Kidney (tissue), 14 donors: Measurements from ENCODE around the gene TYMP. TPM values are rescaled to one million over a fixed set of nuclear protein-coding genes. Genes with fewer than 3 reads are reported as not detected.

ENCODE experiments used
- DNase-seq, 5 donors: peaks; one replicate each; pipeline ENCODE4 v3.0.0-alpha.2; 2013 to 2020
- FAIRE-seq: peaks from 2 replicates; lab custom pipeline; 2012; peaks lifted over from hg19 to GRCh38; lab: Jason Lieb, UNC
- H3K27ac ChIP-seq, 2 donors: one replicate each; pipeline ENCODE4 v1.7.0; 2013; ENCODE audit warnings: low read depth in 2 of 2, low read length in 2 of 2, inconsistent platforms in 1 of 2
- H3K27me3 ChIP-seq: one replicate; pipeline ENCODE4 v1.7.1; 2013; ENCODE audit warnings: low read length, inconsistent platforms; ENCODE audit not compliant: control insufficient read depth, insufficient read depth
- H3K36me3 ChIP-seq, 3 donors: one replicate each; pipeline versions ENCODE4 v1.7.0 to v1.7.1; 2013; ENCODE audit warnings: low read length in 3 of 3, control low read depth in 1 of 3, inconsistent platforms in 1 of 3; ENCODE audit not compliant: insufficient read depth in 3 of 3, control insufficient read depth in 2 of 3
- H3K4me1 ChIP-seq, 3 donors: one replicate each; pipeline versions ENCODE4 v1.7.0 to v1.7.1; 2013; ENCODE audit warnings: low read length in 3 of 3, inconsistent platforms in 1 of 3, low read depth in 1 of 3; ENCODE audit not compliant: control insufficient read depth in 2 of 3, insufficient read depth in 2 of 3
- H3K4me3 ChIP-seq, 3 donors: one replicate each; pipeline versions ENCODE4 v1.7.0 to v1.8.1; 2013; ENCODE audit warnings: low read length in 3 of 3, control low read depth in 1 of 3, inconsistent platforms in 1 of 3
- H3K9ac ChIP-seq, 3 donors: one replicate each; pipeline versions ENCODE4 v1.7.0 to v1.7.1; 2013; ENCODE audit warnings: low read length in 3 of 3, control low read depth in 1 of 3, inconsistent platforms in 1 of 3
- H3K9me3 ChIP-seq, 3 donors: one replicate each; pipeline versions ENCODE4 v1.7.0 to v1.7.1; 2013; ENCODE audit warnings: low read length in 3 of 3, control low read depth in 1 of 3, inconsistent platforms in 1 of 3; ENCODE audit not compliant: control insufficient read depth in 2 of 3, insufficient read depth in 1 of 3
- CTCF ChIP-seq: IDR thresholded peaks from 3 replicates; pipeline ENCODE4 v1.5.1; 2012; ENCODE audit warnings: mild to moderate bottlenecking, moderate library complexity, borderline replicate concordance; ENCODE audit not compliant: insufficient read depth; ENCODE audit errors: extremely low read depth
- intact Hi-C: fragments of 100-400 bp; cut with DNase I; formaldehyde crosslinking; loops from one replicate; pipeline ENCODE4 v1.11.1; 2022
- polyA plus RNA-seq: library from polyadenylated mRNA; stranded (reverse); fragments of 350-450 nt; fragmentation: Illumina TruSeq; extraction: RNeasy Lipid Tissue Mini Kit (QIAGEN cat#74804); gene quantifications from one replicate; pipeline ENCODE4 v1.2.3, GENCODE V29; 2014; ENCODE audit warnings: low read depth, low replicate concordance; ENCODE audit not compliant: insufficient read depth
- total RNA-seq: library from RNA; stranded (reverse); fragmentation: NEBNext Ultra II Directional; extraction: Animal tissue kit (Norgen Biotek cat#: 25700); gene quantifications from one replicate; pipeline ENCODE4 v1.2.1, GENCODE V29; 2021
- donor health status: control.
- donor health status: control.
- donor health status: control.
- donor health status: control.
- donor health status: control.
- donor health status: DM: yes; HTN: yes; CAD: no.
- donor health status: Normal renal cell carcinoma (clear cell type).

TYMP gene
- total and polyA plus RNA-seq, 2 donors from 2014 or later: 22.2 to 163 TPM

- Histone ChIP-seq H3K4me3 (peak within 1 kb of the TSS; percentile 73 to 83 (median 78)), H3K36me3 (peaks cover 0 to 10% (median 0%) of the 10 kb centered on the region in 3 donors), H3K9ac (peak within 1 kb of the TSS; percentile 62 to 74 (median 66)), H3K4me1 (peaks cover 2 to 13% (median 13%) of the 10 kb centered on the region in 3 donors), H3K9me3 (no peaks in the 10 kb centered on the region), H3K27me3 (no peaks in the 10 kb centered on the region), H3K27ac (peak within 1 kb of the TSS; percentile 88 to 91)
- FAIRE-seq (no peak), DNase-seq (peak in 1 of 5 donors; percentile 98)
- no peak for TF ChIP-seq CTCF
- intact Hi-C loops: no loop called here
Measured at GRCh38 chr22:50507421-50507990, 22.3 kb downstream of the TYMP start, which contains the start of gene LMF2. LMF2 (minus strand) TSS chr22:50507702; CDS start chr22:50507675, 27 bp downstream.

GRCh38 chr22:50506611-50507420 is 23.0 kb downstream of the TYMP start:
- peaks cover 2 to 13% (median 13%) of the 10 kb centered on the region in 3 donors for H3K4me1 ChIP-seq
- no peak for DNase-seq
- peaks cover 0 to 10% (median 0%) of the 10 kb centered on the region in 3 donors for H3K36me3 ChIP-seq
- H3K27me3 ChIP-seq: no peaks in the 10 kb centered on the region
- intact Hi-C loops: no loop called here
- H3K27ac ChIP-seq: peak overlapping the region; percentile 29 to 85
- H3K4me3 ChIP-seq: peak overlapping the region; percentile 73 to 83 (median 78)
- FAIRE-seq: no peak
- no peaks in the 10 kb centered on the region for H3K9me3 ChIP-seq
- peak overlapping the region; percentile 62 to 74 (median 66) for H3K9ac ChIP-seq
- no peak for TF ChIP-seq CTCF

- Histone ChIP-seq H3K4me3 (peak overlapping the region in 1 of 3 donors; percentile 83), H3K4me1 (peaks cover 2 to 13% (median 13%) of the 10 kb centered on the region in 3 donors), H3K27ac (no peak overlapping the region), H3K9me3 (no peaks in the 10 kb centered on the region), H3K36me3 (peaks cover 0 to 10% (median 0%) of the 10 kb centered on the region in 3 donors), H3K27me3 (no peaks in the 10 kb centered on the region), H3K9ac (peak overlapping the region in 1 of 3 donors; percentile 74)
- no peak for FAIRE-seq
- DNase-seq: peak in 2 of 5 donors; percentile 82 to 85
- intact Hi-C loops: no loop called here
- TF ChIP-seq CTCF: no peak
Measured at GRCh38 chr22:50505776-50506610, 23.8 kb downstream of the TYMP start.
